ENCODE data around the gene KANSL1.
"Not testable (repeated sequence)": the region's sequence is repeated elsewhere in the genome, so short reads cannot be mapped to it uniquely, and the experiment has no call there.

Gene KANSL1

DNA sequence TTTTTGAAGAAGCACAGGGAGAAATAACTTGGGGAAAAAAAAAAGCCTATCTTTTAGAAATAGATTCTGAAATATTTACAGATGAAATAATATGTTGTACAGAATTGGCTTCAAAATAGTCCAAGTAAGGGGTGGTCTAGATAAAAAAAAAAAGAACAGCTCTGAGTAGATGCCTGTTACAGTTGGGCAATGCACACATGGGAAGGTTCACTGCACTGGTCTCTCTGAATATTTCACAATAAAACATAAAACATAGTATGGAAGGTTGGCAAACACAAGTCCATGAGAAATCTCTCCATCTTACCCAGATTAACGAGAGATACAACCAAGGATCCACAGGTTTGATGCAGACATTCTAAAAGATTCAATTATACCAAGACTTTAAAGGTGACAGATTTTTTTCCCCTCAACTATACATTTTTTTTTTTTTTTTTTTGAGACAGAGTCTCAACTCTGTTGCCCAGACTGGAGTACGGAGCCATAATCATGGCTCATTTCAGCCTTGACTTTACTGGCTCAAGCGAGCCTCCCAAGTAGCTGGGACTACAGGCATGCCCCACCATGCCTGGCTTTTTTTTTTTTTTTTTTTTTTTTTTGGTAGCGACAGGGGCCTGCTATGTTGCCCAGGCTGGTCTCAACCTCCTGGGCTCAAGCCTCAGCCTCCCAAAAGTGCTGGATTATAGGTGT lies 58.0 kb downstream of the KANSL1 start:
- DNase-seq, result no peak

DNA sequence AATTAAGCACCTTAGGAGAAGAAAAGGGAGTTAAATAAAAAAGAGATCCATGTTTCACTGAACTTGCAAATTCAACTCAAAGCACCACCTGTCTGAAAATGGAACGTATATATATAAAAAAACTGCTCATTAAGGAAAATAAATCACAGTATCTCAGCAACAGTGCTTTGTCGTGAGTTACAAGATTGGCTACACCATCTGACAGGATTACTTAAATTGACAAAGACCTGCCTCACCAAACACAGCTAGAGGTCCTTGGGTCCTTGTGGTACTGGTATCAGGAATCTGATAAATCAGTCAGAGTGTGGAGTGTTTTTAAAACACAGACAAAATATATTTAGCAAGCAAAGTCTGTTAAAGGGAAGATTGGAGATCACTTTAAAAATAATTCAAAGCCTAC lies 63.9 kb downstream of the KANSL1 start:
- no peak for DNase-seq

DNA sequence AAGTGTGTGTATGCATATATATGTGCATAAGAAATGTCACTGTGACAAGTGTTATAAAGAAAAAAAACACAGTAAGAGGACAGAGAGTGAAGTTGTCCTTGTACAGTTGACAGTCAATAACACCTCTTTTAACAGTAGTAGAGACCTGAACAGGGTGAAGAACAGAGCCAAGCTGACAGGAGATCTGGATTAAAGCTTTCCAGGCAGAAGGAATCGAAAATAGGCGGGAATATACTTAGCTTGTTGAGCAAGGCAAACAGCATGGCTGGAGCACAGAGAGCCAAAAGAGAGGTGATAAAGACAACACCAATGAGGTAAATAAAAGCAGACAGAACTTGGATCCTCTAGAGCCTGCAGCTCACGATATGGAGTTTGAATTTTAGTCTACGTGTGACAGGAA lies 64.8 kb downstream of the KANSL1 start:
- DNase-seq, result no peak

DNA sequence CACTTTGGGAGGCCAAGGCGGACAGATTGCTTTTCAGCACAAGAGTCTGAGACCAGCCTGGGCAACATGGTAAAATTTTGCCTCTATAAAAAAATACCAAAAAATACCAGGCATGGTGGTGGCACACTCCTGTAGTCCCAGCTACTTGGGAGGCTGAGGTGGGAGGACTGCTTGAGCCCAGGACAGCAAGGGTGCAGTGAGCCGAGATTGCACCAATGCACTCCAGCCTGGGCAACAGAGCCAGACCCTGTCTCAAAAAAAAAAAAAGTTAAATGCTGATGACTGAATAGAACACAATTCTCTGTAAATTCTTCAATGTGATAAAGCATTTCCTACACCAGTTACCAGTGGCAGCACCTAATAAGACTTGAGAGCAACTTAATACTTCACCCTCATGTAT lies 65.7 kb downstream of the KANSL1 start:
- DNase-seq, result no peak

DNA sequence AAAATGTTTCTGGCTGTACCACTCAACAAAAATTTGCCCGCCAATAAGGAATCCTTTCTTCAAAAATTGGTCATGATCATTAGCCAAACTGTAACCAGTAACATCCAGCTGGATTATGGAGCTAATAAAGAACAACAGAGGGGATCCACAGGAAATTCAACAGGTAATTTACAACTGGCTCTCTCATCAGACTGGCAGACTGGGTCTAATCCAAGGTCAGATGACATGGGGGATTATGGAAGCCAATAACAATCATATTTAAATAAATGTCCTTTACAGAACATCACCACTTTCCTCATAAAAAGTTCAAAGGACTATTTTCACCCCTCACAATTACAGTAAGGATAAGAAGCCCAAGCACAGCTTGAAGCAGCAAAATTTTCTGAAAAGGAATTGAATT lies 66.4 kb downstream of the KANSL1 start:
- no peak for DNase-seq

DNA sequence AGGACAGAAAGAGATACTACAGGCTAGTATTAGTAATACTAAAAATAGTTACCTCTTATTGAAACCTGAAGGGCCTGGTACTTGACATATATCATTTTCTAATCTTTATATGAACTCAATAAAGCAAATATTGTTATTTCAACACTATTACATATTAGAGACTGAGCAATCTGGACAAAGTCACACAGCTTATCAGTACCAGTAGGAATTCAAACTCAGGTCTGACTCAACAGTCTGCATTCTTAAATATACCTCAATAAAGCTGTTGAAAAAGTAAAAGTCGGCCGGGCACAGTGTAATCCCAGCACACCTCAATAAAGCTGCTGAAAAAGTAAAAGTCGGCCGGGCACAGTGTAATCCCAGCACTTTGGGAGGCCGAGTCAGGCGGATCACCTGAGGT lies 67.4 kb downstream of the KANSL1 start:
- no peak for DNase-seq

DNA sequence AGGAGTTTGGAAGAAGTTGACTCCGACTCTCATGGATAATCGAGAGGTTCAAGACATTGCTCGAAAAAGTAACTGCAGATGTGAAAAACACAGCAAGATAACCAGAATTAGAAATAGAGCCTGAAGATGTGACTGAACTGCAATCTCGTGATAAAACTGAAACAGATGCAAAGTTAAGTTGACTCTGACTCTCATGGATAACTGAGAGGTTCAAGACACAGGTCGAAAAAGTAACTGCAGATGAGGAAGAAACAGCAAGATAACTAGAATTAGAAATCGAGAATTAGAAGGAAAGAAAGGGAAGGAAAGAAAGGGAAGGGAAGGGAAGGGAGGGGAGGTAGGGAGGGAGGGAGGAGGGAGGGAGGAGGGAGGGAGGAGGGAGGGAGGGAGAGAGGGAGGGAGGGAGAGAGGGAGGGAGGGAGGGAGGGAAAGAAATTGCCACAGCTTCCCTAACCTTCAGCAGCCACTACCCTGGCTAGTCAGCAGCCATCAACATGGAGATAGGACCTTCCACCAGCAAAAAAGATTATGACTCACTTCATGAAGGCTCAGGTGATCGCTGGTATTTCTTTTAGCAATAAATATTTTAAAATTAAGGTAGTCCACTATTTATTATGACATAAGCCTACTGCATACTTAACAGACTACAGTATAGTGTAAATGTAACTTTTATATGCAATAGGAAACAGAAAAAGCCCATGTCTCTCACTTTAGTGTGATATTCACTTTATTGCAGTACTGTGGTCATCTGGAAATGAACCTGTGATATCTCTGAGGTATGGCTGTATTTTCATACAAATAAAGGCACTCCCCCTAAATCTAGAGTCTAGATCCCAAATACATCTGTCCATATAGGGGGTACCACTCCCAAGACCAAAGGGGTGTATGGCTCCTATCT lies 68.3 kb downstream of the KANSL1 start:
- DNase-seq, result no peak

DNA sequence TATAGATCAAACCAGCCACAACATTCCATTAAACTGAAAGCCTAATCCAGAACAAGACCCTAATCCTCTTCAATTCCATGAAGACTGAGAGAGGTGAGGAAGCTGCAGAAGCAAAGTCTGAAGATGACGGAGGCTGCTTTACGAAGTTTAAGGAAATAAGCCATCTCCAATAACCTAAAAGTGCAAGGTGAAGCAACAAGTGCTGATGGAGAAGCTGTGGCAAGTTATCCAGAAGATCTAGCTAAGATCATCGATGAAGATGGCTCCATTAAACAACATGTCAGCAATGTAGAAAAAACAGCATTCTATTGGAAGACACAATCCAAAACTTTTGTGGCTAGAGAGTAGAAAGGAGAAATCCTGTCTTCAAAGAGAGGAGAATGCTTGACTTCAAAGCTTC lies 69.6 kb downstream of the KANSL1 start:
- DNase-seq, result no peak

DNA sequence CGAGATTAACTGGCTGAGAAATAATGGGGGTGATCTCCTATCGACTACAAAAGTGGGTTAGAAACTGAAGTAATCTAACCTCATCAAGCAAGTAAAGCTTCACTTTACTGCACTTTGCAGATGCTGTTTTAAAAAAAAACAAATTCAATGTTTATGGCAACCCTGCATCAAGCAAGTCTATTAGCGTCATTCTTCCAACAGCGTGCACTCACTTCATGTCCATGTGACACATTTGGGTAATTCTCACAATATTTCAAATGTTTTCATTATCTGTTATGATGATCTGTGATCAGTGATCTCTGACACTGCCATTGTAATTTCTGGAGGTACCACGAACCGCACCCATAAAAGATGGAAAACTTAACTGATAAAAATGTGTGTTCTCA lies 70.8 kb downstream of the KANSL1 start:
- no peak for DNase-seq

DNA sequence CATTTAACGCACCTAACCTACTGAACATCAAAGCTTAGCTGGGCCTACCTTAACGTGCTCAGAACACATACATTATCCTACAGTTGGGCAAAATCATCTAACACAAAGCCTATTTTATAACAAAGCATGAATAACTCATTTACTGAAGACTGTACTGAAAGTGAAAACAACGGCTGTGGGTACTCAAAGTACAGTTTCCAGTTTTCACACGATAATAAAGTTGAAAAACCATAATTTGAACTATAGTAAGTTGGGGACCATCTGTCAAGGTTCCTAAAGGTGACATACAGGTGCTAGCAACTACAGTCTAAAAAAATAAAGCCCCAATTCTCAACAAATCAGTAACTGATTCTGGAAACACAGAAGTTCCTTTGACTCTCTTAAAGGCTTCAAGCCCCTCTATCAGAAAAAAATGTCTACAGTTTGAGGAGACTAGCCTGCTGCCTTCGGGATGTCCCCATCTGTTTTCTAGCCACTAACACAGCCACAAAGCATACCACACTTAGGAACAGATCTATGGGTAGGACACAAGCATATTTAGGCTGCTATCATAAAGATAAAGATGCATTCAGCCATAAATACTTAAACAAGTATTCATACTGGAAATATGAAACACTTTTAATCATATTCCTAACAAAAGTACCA lies 71.3 kb downstream of the KANSL1 start:
- no peak for DNase-seq

DNA sequence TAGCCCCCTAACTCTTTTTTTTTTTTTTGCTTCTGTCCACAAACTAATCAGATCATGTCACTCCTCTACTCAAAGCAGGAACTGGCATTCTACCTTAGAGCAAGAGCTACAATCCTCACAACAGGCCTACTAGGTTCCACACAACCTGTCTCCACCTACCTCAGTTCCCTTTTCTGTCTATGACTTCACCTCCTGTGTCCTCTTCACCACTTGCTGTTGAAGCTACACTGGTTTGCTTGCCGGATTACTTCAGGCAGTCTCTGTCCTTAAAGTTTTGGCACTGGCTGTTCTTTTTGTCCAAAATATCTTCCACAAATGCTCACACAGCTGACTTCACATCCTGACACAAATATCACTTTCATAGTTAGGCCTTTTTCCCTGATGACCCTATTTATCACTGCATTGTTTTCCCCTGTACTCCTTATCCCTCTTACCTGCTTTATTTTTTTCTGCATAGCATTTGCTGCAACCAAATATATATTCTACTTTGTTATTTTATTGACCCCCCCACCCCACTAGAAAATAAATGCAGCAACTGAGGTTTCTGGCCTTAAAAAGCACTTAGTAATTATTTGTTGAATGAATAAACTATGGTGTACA lies 72.0 kb downstream of the KANSL1 start:
- no peak for DNase-seq

DNA sequence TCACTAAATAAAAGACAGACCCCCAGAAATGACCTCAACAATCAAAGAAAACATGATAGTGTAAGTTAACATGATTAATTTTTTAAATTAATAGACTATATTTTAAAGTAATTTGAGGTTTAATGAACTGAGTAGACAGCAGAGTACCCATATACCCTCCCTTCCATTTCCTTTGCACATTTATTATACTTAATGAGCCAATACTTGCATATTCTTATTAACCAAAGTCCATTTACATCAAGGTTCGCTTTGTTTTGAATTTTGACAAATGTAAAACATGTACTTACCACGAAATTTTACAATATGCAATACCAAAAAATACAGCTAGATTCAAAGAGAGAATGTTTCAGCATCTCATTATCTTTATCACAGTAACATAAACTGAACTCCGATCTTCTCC lies 72.7 kb downstream of the KANSL1 start:
- DNase-seq, result no peak

DNA sequence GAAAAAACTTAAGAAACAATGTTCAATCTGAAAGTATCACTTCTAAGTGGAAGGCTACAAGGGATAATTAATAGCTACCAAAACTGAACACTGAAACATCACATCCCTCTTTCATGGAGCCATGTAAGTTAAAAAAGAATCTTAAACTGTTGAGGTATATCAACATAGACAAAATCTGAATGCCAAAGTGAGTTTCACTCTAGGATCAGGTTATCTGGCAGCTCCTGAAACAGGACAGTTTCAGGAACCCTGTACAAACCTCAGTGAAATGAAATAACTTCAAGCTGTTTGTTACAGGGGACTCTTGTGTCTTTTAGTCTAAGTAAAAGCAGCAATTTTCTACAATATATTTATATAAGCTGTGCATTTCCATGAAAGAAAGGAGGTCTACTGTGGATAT lies 73.2 kb downstream of the KANSL1 start:
- DNase-seq, result no peak

DNA sequence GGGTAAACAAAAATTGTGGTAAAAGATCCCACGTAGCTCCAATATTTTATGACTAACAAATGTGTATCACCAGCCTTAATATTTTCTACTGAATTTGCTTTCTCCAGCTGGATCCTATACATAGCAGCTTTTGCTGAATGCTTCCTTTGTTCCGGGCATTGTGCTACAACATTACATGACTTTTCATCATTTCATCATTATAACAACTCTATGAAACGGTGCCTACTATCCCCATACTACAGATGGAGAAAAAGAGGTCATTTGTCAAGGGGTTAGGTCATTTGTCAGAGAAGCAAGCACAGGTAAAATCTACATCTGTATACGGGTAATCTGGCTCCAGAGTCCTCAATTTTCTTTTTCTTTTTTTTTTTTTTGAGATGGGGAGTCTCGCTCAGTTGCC lies 74.3 kb downstream of the KANSL1 start:
- no peak for DNase-seq

DNA sequence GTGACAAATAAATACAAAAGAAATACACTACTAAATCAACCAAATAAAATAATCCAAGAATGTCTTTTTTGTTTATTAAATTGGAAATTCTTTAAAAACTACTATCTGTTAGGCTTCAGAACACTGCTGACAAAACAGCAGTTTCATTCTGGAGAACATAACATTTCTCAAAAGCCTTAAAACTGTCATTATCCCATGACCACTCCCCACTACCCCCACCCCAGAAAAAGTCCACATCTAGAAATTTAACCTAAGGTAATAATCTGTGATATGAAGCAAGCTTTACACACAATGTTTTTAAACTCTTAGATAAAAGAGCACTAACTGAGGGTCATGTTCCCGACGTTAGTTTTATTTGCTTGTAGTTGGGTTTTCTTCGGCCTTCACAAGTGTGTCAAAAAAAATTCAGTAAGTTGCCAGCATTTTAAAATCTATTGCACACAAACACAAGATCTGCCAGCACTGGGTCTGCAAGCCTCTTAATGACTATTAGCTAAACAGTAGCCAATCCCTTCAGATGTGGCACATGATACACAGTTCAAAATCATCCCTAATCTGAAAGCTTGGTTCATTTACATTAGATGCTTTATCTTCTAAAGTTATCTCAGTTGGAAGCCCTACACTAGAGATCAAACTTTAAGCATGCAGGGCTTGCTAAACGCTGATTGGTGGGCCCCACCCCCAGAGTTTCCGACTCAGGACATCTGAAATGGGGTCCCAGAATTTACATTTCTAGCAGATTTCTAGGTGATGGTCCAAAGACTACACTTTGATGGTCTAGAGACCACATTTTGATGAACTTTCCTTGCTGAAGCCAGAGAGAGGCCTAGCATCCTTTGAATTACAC lies 75.2 kb downstream of the KANSL1 start:
- DNase-seq, result no peak

DNA sequence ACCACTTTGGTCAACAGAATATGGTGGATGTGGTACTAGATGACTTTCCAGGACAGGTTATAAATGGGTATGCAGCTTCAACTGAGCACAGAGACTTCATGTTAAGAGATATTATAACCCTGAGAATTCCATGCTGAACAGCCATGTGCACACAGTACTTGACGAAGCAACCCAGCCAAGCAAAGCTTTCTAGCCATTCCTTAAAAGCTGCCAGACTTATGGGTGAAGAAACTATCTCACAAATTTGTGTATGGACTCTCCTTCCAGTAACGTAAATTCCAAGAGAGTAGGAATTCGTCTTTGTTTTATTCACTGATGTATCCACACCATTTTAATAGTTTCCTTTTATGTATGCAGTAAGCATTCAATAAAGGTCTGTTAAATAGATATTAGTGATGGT lies 76.1 kb downstream of the KANSL1 start:
- DNase-seq, result no peak

DNA sequence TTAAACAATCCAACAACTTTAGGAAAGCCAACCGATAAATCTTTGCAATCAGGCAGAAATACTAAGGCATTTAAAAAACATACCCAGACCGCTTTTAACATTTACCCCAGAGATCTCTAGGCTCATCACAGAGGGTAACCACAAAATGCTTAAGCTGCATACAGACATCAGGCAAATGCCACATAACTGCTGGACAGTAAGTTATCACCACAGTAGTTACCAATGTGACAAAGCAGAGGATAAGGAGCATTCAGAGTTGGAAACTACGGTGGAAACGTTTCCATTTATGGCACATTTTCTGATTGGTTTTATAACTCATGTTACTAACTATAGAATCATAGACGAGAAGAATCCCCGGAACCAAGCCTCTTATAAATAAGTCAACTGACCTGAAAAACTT lies 77.5 kb downstream of the KANSL1 start:
- no peak for DNase-seq

DNA sequence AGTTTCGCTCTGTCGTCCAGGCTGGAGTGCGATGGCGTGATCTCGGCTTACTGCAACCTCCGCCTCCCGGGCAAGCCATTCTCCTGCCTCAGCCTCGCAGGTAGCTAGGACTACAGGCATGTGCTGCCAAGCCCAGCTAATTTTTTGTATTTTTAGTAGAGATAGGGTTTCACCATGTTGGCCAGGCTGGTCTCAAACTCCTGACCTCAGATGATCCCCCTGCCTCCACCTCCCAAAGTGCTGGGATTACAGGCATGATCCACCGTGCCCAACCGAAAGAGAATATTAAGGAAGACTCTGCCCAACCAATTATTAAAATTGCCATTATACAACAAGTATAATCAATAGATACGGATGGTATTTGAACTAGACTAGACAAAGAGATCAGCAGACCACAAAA lies 82.0 kb downstream of the KANSL1 start:
- DNase-seq, result not testable (repeated sequence)

DNA sequence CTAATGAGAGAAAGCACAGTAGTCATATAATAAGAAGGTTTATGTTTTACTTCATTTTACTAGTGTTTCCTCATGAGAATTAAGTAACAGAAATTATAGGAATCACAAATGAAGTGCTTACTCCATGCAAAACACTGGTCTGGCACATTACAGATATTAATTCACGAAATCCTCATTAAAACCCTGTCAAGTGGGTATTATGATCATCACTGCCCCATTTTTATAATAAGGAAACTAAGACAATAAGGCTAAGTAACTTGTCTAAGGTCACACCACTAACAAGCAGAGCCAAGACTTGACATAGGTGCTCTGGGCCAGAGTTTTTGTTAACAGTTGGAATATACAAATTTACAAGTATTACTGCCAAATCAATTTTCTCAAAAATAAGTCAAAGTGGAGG lies 83.0 kb downstream of the KANSL1 start:
- no peak for DNase-seq

DNA sequence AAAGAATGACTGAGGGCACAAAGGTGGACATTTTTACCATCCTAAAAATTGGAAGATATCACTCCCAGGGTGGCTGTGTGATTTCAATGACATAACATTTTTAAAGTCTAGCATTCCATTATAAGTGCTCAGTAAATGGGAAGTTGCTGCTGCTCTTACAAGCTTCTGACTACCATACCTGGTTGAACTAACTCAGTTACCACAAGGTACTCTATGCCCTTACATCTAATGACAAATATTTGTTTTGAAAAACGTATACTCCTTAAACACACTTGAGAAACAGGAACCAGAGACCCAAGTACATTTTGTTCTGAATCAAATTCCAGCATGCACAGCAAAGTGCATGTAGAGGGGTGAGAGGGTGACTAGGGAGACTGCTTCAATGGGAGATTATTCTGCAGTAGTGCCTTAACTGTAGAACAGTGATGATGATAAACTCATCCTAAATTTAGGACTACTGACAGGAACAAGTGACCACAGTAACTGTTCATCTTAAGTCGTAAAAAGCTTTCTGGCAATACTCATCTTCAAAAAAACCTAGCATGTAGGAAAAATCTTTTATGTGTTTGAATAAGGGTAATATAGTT lies 83.5 kb downstream of the KANSL1 start:
- DNase-seq, result no peak

DNA sequence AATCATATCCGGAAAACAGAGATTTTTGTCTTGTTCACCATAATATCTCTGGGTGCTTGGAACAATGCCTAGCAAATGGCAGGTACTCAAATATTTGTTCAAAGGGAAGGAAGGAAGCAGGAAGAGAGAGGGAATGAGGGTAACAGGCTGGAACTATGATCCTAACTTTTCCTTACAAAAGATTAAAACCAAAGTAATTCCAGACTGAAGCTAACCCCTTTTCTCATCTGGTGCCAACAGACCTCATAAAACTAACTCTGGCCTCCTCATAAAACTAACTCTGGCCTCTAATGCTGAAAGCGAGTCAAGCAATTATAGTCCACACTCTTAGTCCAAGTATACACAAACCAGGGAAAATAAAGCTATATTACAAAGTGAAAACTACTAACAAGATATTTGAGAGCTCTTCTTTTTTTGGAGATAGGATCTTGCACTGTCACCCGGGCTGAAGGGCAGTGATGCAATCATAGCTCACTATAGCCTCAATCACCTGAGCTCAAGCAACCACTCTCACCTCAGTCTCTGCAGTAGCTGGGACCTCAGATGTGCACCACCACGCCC lies 84.6 kb downstream of the KANSL1 start:
- no peak for DNase-seq

DNA sequence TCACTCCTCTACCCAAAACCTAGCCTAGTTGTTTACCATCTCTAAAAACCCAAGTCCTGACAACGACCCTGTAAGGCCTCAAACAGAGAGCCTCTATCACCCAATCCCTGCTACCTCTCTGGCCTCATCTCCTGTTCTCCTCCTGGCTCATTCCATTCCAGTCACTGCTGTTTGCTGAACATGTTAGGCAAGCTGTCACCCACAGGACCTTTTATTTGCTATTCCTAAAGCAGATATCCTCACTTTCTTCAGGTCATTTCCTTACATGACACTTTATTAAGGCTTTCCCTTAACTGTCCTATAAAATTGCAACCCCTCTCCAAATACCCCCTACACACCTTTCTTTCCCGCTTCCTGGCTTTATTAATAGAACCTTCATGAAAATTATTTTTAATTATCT lies 85.1 kb downstream of the KANSL1 start:
- DNase-seq, result no peak

Measured in NCI-H146 (cell line).